HEK293 (cell line): ENCODE data around the gene GABBR2.

Experiments
- CTCF ChIA-PET: fragments of 350-600 bp; formaldehyde crosslinking; extraction: SDS; loops from one replicate; lab custom pipeline; 2021; ENCODE audit warnings: antibody characterized with exemption; lab: Yijun Ruan, JAX
- POLR2A ChIA-PET: fragments of 300-600 bp; formaldehyde crosslinking; extraction: SDS; loops from one replicate; lab custom pipeline; 2020; ENCODE audit warnings: antibody characterized with exemption, inconsistent platforms; lab: Yijun Ruan, JAX
- H3K27ac ChIP-seq: fragments of 200-500 bp; sonication (Bioruptor generic); 2 replicates; pipeline ENCODE4 v1.5.1; 2014; ENCODE audit warnings: low read depth, low read length, control low read depth, inconsistent platforms; ENCODE audit errors: extremely low read depth
- H3K36me3 ChIP-seq, 2 experiments: fragments of 200-500 bp in 1 of 2; sonication (Bioruptor generic) in 1 of 2; 1 replicate in 1 of 2; 2 replicates in 1 of 2; pipeline ENCODE4 v1.5.1; 2014 to 2017; ENCODE audit warnings: inconsistent platforms in 2 of 2, low read length in 2 of 2; ENCODE audit not compliant: control insufficient read depth in 2 of 2, insufficient read depth in 1 of 2
- H3K4me1 ChIP-seq: fragments of 200-500 bp; sonication (Bioruptor generic); 2 replicates; pipeline ENCODE4 v1.5.1; 2014; ENCODE audit warnings: mild to moderate bottlenecking, low read length, inconsistent platforms; ENCODE audit not compliant: control insufficient read depth, insufficient read depth
- H3K4me3 ChIP-seq: 2 replicates; pipeline ENCODE4 v1.5.1; 2011; ENCODE audit warnings: low read depth, mild to moderate bottlenecking, control low read depth, low read length, moderate library complexity
- H3K9me3 ChIP-seq: fragments of 200-500 bp; sonication (Bioruptor generic); 2 replicates; pipeline ENCODE4 v1.5.1; 2014; ENCODE audit warnings: low read depth, low read length, inconsistent platforms; ENCODE audit not compliant: control insufficient read depth, insufficient read depth
- GFI1B ChIP-seq: fragments of 450-650 bp; formaldehyde crosslinking; IDR thresholded peaks from 2 replicates; pipeline ENCODE4 v1.5.1; 2016; ENCODE audit warnings: missing biosample characterization, missing genetic modification characterization
- GLI2 ChIP-seq: fragments of 450-650 bp; formaldehyde crosslinking; IDR thresholded peaks from 2 replicates; pipeline ENCODE4; 2017; ENCODE audit warnings: missing biosample characterization, missing genetic modification characterization, low read depth, borderline replicate concordance
- HOXD13 ChIP-seq: sonication (generic); formaldehyde crosslinking; IDR thresholded peaks from 2 replicates; pipeline ENCODE4 v1.8.0; 2022; ENCODE audit warnings: missing genetic modification reagents, borderline replicate concordance
- KLF10 ChIP-seq: fragments of 450-650 bp; IDR thresholded peaks from 2 replicates; pipeline ENCODE4 v1.5.1; 2018; ENCODE audit warnings: missing biosample characterization, mild to moderate bottlenecking, missing genetic modification characterization
- MZF1 ChIP-seq: fragments of 450-650 bp; formaldehyde crosslinking; IDR thresholded peaks from 2 replicates; pipeline ENCODE4 v1.5.1; 2017; ENCODE audit warnings: missing biosample characterization, missing genetic modification characterization, borderline replicate concordance
- SCRT1 ChIP-seq: fragments of 450-650 bp; formaldehyde crosslinking; IDR thresholded peaks from 2 replicates; pipeline ENCODE4 v1.5.1; 2016; ENCODE audit warnings: missing biosample characterization, missing genetic modification characterization, borderline replicate concordance
- YY1 ChIP-seq: fragments of 450-650 bp; formaldehyde crosslinking; IDR thresholded peaks from 2 replicates; pipeline ENCODE4 v1.5.1; 2018; ENCODE audit warnings: missing biosample characterization, missing genetic modification characterization
- ZFP41 ChIP-seq: fragments of 450-650 bp; formaldehyde crosslinking; IDR thresholded peaks from 2 replicates; pipeline ENCODE4 v1.5.1; 2016; ENCODE audit warnings: missing biosample characterization, missing genetic modification characterization, borderline replicate concordance
- ZNF146 ChIP-seq: fragments of 450-650 bp; formaldehyde crosslinking; IDR thresholded peaks from 2 replicates; pipeline ENCODE4 v1.5.1; 2016; ENCODE audit warnings: missing biosample characterization, missing genetic modification characterization
- ZNF184 ChIP-seq: fragments of 450-650 bp; IDR thresholded peaks from 2 replicates; pipeline ENCODE4 v1.5.1; 2018; ENCODE audit warnings: missing biosample characterization, mild to moderate bottlenecking, missing genetic modification characterization
- ZNF19 ChIP-seq: fragments of 450-650 bp; formaldehyde crosslinking; IDR thresholded peaks from 2 replicates; pipeline ENCODE4; 2016; ENCODE audit warnings: missing biosample characterization, missing genetic modification characterization, low read depth
- ZNF202 ChIP-seq: fragments of 450-650 bp; formaldehyde crosslinking; IDR thresholded peaks from 2 replicates; pipeline ENCODE4 v1.5.1; 2016; ENCODE audit warnings: missing biosample characterization, missing genetic modification characterization, borderline replicate concordance
- ZNF214 ChIP-seq: fragments of 450-650 bp; formaldehyde crosslinking; IDR thresholded peaks from 2 replicates; pipeline ENCODE4 v1.5.1; 2017; ENCODE audit warnings: missing biosample characterization, mild to moderate bottlenecking, missing genetic modification characterization, borderline replicate concordance
- ZNF302 ChIP-seq: fragments of 450-650 bp; formaldehyde crosslinking; IDR thresholded peaks from 2 replicates; pipeline ENCODE4 v1.5.1; 2016; ENCODE audit warnings: missing biosample characterization, missing genetic modification characterization, low read depth
- ZNF311 ChIP-seq: fragments of 450-650 bp; formaldehyde crosslinking; IDR thresholded peaks from 2 replicates; pipeline ENCODE4 v1.5.1; 2017; ENCODE audit warnings: missing biosample characterization, missing genetic modification characterization, borderline replicate concordance
- ZNF394 ChIP-seq: fragments of 450-650 bp; formaldehyde crosslinking; IDR thresholded peaks from 2 replicates; pipeline ENCODE4 v1.5.1; 2016; ENCODE audit warnings: missing biosample characterization, missing genetic modification characterization, mild to moderate bottlenecking, moderate library complexity, borderline replicate concordance
- ZNF423 ChIP-seq: fragments of 450-650 bp; formaldehyde crosslinking; IDR thresholded peaks from 2 replicates; pipeline ENCODE4 v1.5.1; 2016; ENCODE audit warnings: missing biosample characterization, missing genetic modification characterization
- ZNF521 ChIP-seq: fragments of 450-650 bp; formaldehyde crosslinking; IDR thresholded peaks from 2 replicates; pipeline ENCODE4 v1.5.1; 2017; ENCODE audit warnings: missing biosample characterization, mild to moderate bottlenecking, missing genetic modification characterization
- ZNF544 ChIP-seq: fragments of 450-650 bp; formaldehyde crosslinking; IDR thresholded peaks from 2 replicates; pipeline ENCODE4 v1.5.0; 2017; ENCODE audit warnings: missing biosample characterization, missing genetic modification characterization
- ZNF548 ChIP-seq: fragments of 450-650 bp; formaldehyde crosslinking; IDR thresholded peaks from 2 replicates; pipeline ENCODE4 v1.5.1; 2016; ENCODE audit warnings: missing biosample characterization, missing genetic modification characterization
- ZNF558 ChIP-seq: fragments of 450-650 bp; formaldehyde crosslinking; IDR thresholded peaks from 2 replicates; pipeline ENCODE4 v1.5.1; 2016; ENCODE audit warnings: missing biosample characterization, missing genetic modification characterization
- ZNF571 ChIP-seq: fragments of 450-650 bp; formaldehyde crosslinking; IDR thresholded peaks from 2 replicates; pipeline ENCODE4 v1.5.0; 2017; ENCODE audit warnings: missing biosample characterization, missing genetic modification characterization
- ZNF624 ChIP-seq: fragments of 450-650 bp; formaldehyde crosslinking; IDR thresholded peaks from 2 replicates; pipeline ENCODE4 v1.5.1; 2017; ENCODE audit warnings: missing biosample characterization, missing genetic modification characterization
- ZNF660 ChIP-seq: fragments of 450-650 bp; IDR thresholded peaks from 2 replicates; pipeline ENCODE4 v1.5.1; 2018; ENCODE audit warnings: missing biosample characterization, mild to moderate bottlenecking, missing genetic modification characterization
- ZSCAN23 ChIP-seq: fragments of 450-650 bp; formaldehyde crosslinking; IDR thresholded peaks from 2 replicates; pipeline ENCODE4 v1.5.1; 2016; ENCODE audit warnings: missing biosample characterization, missing genetic modification characterization
- ZSCAN30 ChIP-seq: fragments of 450-650 bp; IDR thresholded peaks from 2 replicates; pipeline ENCODE4 v1.5.1; 2018; ENCODE audit warnings: missing biosample characterization, mild to moderate bottlenecking, missing genetic modification characterization, moderate library complexity
- ZXDB ChIP-seq: fragments of 450-650 bp; formaldehyde crosslinking; IDR thresholded peaks from 2 replicates; pipeline ENCODE4 v1.5.1; 2016; ENCODE audit warnings: missing biosample characterization, missing genetic modification characterization
- TF ChIP-seq, protein P1 (sequence below): fragments of 450-650 bp; formaldehyde crosslinking; IDR thresholded peaks from 2 replicates; pipeline ENCODE4 v1.5.1; 2017; ENCODE audit warnings: missing biosample characterization, missing genetic modification characterization
- TF ChIP-seq, protein P2 (sequence below): fragments of 450-650 bp; formaldehyde crosslinking; IDR thresholded peaks from 2 replicates; pipeline ENCODE4 v1.5.1; 2016; ENCODE audit warnings: missing biosample characterization, missing genetic modification characterization, borderline replicate concordance
- TF ChIP-seq, protein P3 (sequence below): fragments of 450-650 bp; formaldehyde crosslinking; IDR thresholded peaks from 2 replicates; pipeline ENCODE4 v1.5.1; 2016; ENCODE audit warnings: missing biosample characterization, missing genetic modification characterization
- TF ChIP-seq, protein P4 (sequence below): fragments of 450-650 bp; formaldehyde crosslinking; IDR thresholded peaks from 2 replicates; pipeline ENCODE4 v1.5.1; 2017; ENCODE audit warnings: missing biosample characterization, missing genetic modification characterization

GABBR2 gene

DNA sequence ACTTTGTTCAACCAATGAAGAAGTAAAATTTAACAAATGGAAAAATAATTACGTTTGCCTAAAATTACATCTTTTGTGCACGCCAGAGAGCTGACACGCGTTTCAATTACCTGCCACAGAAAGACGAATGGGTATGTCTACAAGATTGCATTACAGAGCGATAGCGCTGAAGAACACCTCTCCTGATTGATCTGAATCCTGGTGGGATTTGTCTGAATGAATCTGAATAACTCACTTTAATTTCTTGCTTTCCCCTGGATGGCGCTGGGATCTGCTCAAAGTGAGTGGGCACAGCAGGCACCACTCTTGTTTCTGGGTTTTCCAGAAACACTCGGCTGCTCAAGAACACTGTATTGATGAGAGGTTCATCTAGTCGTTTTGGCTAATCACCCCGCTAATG, 304.5 kb downstream of the GABBR2 start:
- CTCF ChIA-PET: interaction anchor here (0.6 to 1.3 kb wide), 3 partner anchors 88 to 372 kb away, joined by 3 to 7 read pairs (median 3); no protein-coding TSS in a partner anchor
- TF ChIP-seq ZNF311 (tag by site-specific recombination): no peak
- no peak for TF ChIP-seq ZNF423 (tag by site-specific recombination)
- TF ChIP-seq YY1 (tag by site-specific recombination): no peak
- TF ChIP-seq, protein P1, sequence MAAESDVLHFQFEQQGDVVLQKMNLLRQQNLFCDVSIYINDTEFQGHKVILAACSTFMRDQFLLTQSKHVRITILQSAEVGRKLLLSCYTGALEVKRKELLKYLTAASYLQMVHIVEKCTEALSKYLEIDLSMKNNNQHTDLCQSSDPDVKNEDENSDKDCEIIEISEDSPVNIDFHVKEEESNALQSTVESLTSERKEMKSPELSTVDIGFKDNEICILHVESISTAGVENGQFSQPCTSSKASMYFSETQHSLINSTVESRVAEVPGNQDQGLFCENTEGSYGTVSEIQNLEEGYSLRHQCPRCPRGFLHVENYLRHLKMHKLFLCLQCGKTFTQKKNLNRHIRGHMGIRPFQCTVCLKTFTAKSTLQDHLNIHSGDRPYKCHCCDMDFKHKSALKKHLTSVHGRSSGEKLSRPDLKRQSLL (tag by site-specific recombination): no peak
- no peak for TF ChIP-seq MZF1 (tag by site-specific recombination)
- TF ChIP-seq, protein P2, sequence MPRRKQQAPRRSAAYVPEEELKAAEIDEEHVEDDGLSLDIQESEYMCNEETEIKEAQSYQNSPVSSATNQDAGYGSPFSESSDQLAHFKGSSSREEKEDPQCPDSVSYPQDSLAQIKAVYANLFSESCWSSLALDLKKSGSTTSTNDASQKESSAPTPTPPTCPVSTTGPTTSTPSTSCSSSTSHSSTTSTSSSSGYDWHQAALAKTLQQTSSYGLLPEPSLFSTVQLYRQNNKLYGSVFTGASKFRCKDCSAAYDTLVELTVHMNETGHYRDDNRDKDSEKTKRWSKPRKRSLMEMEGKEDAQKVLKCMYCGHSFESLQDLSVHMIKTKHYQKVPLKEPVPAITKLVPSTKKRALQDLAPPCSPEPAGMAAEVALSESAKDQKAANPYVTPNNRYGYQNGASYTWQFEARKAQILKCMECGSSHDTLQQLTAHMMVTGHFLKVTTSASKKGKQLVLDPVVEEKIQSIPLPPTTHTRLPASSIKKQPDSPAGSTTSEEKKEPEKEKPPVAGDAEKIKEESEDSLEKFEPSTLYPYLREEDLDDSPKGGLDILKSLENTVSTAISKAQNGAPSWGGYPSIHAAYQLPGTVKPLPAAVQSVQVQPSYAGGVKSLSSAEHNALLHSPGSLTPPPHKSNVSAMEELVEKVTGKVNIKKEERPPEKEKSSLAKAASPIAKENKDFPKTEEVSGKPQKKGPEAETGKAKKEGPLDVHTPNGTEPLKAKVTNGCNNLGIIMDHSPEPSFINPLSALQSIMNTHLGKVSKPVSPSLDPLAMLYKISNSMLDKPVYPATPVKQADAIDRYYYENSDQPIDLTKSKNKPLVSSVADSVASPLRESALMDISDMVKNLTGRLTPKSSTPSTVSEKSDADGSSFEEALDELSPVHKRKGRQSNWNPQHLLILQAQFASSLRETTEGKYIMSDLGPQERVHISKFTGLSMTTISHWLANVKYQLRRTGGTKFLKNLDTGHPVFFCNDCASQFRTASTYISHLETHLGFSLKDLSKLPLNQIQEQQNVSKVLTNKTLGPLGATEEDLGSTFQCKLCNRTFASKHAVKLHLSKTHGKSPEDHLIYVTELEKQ: no peak
- TF ChIP-seq ZNF544 (tag by site-specific recombination): no peak
- TF ChIP-seq GFI1B (tag by site-specific recombination): no peak
- TF ChIP-seq ZNF214: no peak
- TF ChIP-seq ZNF394 (tag by site-specific recombination): no peak
- no peak for TF ChIP-seq ZFP41 (tag by site-specific recombination)
- TF ChIP-seq, protein P3, sequence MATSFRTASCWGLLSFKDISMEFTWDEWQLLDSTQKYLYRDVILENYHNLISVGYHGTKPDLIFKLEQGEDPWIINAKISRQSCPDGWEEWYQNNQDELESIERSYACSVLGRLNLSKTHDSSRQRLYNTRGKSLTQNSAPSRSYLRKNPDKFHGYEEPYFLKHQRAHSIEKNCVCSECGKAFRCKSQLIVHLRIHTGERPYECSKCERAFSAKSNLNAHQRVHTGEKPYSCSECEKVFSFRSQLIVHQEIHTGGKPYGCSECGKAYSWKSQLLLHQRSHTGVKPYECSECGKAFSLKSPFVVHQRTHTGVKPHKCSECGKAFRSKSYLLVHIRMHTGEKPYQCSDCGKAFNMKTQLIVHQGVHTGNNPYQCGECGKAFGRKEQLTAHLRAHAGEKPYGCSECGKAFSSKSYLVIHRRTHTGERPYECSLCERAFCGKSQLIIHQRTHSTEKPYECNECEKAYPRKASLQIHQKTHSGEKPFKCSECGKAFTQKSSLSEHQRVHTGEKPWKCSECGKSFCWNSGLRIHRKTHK (tag by site-specific recombination): no peak
- TF ChIP-seq HOXD13 (CRISPR knock-in tag): no peak
- TF ChIP-seq ZNF624 (tag by site-specific recombination): no peak
- no peak for TF ChIP-seq ZNF558 (tag by site-specific recombination)
- no peak for TF ChIP-seq GLI2

DNA sequence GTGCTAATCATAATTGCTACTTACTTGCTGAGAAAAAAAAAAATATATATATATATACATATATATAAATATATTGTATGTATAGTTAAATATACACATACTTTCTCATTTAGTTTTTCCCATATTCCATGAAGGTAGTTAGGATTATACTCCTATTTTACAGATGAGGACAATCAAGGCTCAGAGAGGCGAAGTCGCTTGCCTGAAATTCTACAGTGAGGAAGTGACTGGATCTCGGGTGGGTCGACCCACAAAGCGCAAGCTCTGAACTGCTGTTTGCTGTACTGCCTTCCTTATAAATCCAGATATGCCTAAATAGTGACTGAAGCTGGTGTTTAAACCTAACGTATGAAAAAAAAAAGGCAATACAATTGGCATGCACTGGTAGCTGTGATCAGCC, 305.0 kb downstream of the GABBR2 start:
- ChIA-PET POLR2A (no interaction called here), CTCF (interaction anchor here (0.7 to 1.3 kb wide), 2 partner anchors 88 to 372 kb away, joined by 3 read pairs; no protein-coding TSS in a partner anchor)
- H3K4me1 ChIP-seq: no peaks in the 10 kb centered on the region
- H3K4me3 ChIP-seq: no peak overlapping the region
- no peak overlapping the region for H3K27ac ChIP-seq
- H3K9me3 ChIP-seq: no peaks in the 10 kb centered on the region
- H3K36me3 ChIP-seq: no peaks in the 10 kb centered on the region
- TF ChIP-seq, protein P4, sequence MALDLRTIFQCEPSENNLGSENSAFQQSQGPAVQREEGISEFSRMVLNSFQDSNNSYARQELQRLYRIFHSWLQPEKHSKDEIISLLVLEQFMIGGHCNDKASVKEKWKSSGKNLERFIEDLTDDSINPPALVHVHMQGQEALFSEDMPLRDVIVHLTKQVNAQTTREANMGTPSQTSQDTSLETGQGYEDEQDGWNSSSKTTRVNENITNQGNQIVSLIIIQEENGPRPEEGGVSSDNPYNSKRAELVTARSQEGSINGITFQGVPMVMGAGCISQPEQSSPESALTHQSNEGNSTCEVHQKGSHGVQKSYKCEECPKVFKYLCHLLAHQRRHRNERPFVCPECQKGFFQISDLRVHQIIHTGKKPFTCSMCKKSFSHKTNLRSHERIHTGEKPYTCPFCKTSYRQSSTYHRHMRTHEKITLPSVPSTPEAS: no peak
- TF ChIP-seq ZNF202 (no peak), HOXD13 (CRISPR knock-in tag) (no peak), ZNF146 (tag by site-specific recombination) (no peak), ZNF19 (tag by site-specific recombination) (no peak), ZNF311 (tag by site-specific recombination) (no peak), KLF10 (tag by site-specific recombination) (no peak), ZXDB (tag by site-specific recombination) (no peak), SCRT1 (tag by site-specific recombination) (no peak), ZSCAN23 (tag by site-specific recombination) (no peak), ZNF571 (tag by site-specific recombination) (no peak), ZNF184 (no peak), ZSCAN30 (tag by site-specific recombination) (no peak), ZNF548 (tag by site-specific recombination) (no peak), ZNF660 (tag by site-specific recombination) (no peak), ZNF521 (tag by site-specific recombination) (no peak), ZNF302 (tag by site-specific recombination) (no peak)

More for the DNA sequence above, 304.5 kb downstream of the GABBR2 start:
- no peaks in the 10 kb centered on the region for H3K36me3 ChIP-seq
- POLR2A ChIA-PET: no interaction called here
- H3K27ac ChIP-seq: no peak overlapping the region
- no peaks in the 10 kb centered on the region for H3K9me3 ChIP-seq
- H3K4me3 ChIP-seq: no peak overlapping the region
- H3K4me1 ChIP-seq: no peaks in the 10 kb centered on the region
